ENCODE results near the gene CPED1. TPM values are rescaled to one million over a fixed set of nuclear protein-coding genes. Genes with fewer than 3 reads are reported as not detected.
"Not testable (repeated sequence)": the region's sequence is repeated elsewhere in the genome, so short reads cannot be mapped to it uniquely, and the experiment has no call there.

The CPED1 gene
- total and polyA plus RNA-seq, 2 experiments from 2014 or later = 0.17 to 0.47 TPM

DNA sequence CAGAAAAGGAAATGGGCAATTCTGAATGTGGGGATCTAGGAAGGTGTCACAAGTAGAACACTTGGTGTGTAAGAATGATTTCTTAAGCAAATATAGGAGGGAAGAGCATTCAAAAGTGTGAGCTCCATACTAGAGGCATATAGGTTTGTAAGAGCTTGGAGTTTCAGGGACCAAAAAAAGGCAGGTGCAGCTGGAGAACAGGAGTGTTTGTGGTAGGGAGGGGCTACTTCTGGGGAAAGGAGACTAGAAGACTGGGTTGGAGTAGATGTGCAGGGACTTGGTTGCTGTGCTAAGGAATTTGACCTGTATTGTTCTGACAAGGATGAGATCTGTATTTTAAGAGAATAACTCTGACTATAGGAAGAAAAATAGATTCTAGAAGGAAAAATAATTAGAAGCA lies 46.4 kb downstream of the CPED1 start (continued):
- no peak for TF ChIP-seq ZNF462 (CRISPR knock-in tag; IDR thresholded peaks at IDR 0.05)
- TF ChIP-seq, protein P1, sequence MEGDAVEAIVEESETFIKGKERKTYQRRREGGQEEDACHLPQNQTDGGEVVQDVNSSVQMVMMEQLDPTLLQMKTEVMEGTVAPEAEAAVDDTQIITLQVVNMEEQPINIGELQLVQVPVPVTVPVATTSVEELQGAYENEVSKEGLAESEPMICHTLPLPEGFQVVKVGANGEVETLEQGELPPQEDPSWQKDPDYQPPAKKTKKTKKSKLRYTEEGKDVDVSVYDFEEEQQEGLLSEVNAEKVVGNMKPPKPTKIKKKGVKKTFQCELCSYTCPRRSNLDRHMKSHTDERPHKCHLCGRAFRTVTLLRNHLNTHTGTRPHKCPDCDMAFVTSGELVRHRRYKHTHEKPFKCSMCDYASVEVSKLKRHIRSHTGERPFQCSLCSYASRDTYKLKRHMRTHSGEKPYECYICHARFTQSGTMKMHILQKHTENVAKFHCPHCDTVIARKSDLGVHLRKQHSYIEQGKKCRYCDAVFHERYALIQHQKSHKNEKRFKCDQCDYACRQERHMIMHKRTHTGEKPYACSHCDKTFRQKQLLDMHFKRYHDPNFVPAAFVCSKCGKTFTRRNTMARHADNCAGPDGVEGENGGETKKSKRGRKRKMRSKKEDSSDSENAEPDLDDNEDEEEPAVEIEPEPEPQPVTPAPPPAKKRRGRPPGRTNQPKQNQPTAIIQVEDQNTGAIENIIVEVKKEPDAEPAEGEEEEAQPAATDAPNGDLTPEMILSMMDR (conservative IDR thresholded peaks at IDR 0.05; ENCODE audit: low read depth in 2 of 2) = no peak
- TF ChIP-seq STAT1 (IDR thresholded peaks at IDR 0.05; ENCODE audit: unreplicated experiment) = no peak

- not testable (repeated sequence) for DNase-seq (ENCODE audit: low spot score); H3K79me2 ChIP-seq (replicated peaks; ENCODE audit: insufficient read depth); H3K27ac ChIP-seq (ENCODE audit: low read depth); H4K20me1 ChIP-seq (replicated peaks; ENCODE audit: insufficient read depth); H3K27me3 ChIP-seq (ENCODE audit: insufficient read depth); H3K4me1 Mint-ChIP-seq; H3K36me3 Mint-ChIP-seq (ENCODE audit: low read depth); H3K4me2 ChIP-seq; H2AFZ ChIP-seq; H3F3A ChIP-seq (replicated peaks; ENCODE audit: low read depth); H3K4me1 ChIP-seq (ENCODE audit: insufficient read depth); ATAC-seq; H3K36me3 ChIP-seq (ENCODE audit: insufficient read depth); H3K4me3 ChIP-seq; H3K9me3 Mint-ChIP-seq; H3K4me3 Mint-ChIP-seq; H3K27me3 Mint-ChIP-seq (ENCODE audit: insufficient read depth, low read depth, poor library complexity); H3K9me2 ChIP-seq (ENCODE audit: insufficient read depth); H3K27ac Mint-ChIP-seq
Observed at GRCh38 chr7:121036776-121037175, 48.3 kb downstream of the CPED1 start.

DNA sequence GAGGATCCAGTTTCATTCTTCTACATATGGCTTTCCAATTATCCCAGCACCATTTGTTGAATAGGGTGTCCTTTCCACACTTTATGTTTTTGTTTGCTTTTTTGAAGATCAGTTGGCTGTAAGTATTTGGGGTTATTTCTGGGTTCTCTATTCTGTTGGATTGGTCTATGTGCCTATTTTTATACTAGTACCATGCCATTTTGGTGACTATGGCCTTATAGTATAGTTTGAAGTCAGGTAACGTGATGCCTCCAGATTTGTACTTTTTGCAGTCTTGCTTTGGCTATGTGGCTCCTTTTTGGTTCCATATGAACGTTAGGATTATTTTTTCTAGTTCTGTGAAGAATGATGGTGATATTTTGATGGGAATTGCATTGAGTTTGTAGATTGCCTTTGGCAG lies 48.8 kb downstream of the CPED1 start:
- not testable (repeated sequence) for H3K36me3 ChIP-seq (ENCODE audit: insufficient read depth); H3K27ac ChIP-seq (ENCODE audit: low read depth); H3K27me3 ChIP-seq (ENCODE audit: insufficient read depth); H3K9me2 ChIP-seq (ENCODE audit: insufficient read depth); H3F3A ChIP-seq (replicated peaks; ENCODE audit: low read depth); H3K4me3 Mint-ChIP-seq; H3K79me2 ChIP-seq (replicated peaks; ENCODE audit: insufficient read depth); H4K20me1 ChIP-seq (replicated peaks; ENCODE audit: insufficient read depth); H3K27ac Mint-ChIP-seq; DNase-seq (ENCODE audit: low spot score); H3K4me1 Mint-ChIP-seq; H3K9me3 Mint-ChIP-seq; H3K4me2 ChIP-seq; H3K36me3 Mint-ChIP-seq (ENCODE audit: low read depth); H3K4me1 ChIP-seq (ENCODE audit: insufficient read depth); H3K4me3 ChIP-seq; ATAC-seq; H3K27me3 Mint-ChIP-seq (ENCODE audit: insufficient read depth, low read depth, poor library complexity); H2AFZ ChIP-seq

All from GM23338 (cell line).